GM12874 (cell line): Measurements from ENCODE around the gene DPP8.

ENCODE experiments used
- TF ChIP-seq, protein P1 (sequence below): IDR thresholded peaks from 2 replicates; pipeline ENCODE4 v1.5.1; 2011; ENCODE audit warnings: low read depth, mild to moderate bottlenecking, control low read depth, low read length, moderate library complexity; ENCODE audit not compliant: insufficient read depth

Gene DPP8

DNA sequence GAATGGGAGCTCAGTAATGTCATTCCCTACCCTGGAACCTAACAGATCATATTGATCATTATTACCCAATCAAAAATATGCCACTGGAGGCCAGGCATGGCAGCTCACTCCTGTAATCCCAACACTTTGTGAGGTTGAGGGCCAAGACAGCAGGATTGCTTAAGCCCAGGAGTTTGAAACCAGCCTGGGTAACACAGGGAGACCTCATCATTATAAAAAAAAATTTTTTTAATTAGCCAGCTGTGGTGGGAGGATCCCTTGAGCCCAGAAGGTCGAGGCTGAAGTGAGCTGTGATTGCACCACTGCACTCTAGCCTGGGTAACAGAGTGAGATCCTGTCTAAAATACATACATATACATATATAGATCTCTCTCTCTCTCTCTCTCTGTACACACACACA, 104.9 kb downstream of the DPP8 start:
- TF ChIP-seq, protein P1, sequence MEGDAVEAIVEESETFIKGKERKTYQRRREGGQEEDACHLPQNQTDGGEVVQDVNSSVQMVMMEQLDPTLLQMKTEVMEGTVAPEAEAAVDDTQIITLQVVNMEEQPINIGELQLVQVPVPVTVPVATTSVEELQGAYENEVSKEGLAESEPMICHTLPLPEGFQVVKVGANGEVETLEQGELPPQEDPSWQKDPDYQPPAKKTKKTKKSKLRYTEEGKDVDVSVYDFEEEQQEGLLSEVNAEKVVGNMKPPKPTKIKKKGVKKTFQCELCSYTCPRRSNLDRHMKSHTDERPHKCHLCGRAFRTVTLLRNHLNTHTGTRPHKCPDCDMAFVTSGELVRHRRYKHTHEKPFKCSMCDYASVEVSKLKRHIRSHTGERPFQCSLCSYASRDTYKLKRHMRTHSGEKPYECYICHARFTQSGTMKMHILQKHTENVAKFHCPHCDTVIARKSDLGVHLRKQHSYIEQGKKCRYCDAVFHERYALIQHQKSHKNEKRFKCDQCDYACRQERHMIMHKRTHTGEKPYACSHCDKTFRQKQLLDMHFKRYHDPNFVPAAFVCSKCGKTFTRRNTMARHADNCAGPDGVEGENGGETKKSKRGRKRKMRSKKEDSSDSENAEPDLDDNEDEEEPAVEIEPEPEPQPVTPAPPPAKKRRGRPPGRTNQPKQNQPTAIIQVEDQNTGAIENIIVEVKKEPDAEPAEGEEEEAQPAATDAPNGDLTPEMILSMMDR: no peak

DNA sequence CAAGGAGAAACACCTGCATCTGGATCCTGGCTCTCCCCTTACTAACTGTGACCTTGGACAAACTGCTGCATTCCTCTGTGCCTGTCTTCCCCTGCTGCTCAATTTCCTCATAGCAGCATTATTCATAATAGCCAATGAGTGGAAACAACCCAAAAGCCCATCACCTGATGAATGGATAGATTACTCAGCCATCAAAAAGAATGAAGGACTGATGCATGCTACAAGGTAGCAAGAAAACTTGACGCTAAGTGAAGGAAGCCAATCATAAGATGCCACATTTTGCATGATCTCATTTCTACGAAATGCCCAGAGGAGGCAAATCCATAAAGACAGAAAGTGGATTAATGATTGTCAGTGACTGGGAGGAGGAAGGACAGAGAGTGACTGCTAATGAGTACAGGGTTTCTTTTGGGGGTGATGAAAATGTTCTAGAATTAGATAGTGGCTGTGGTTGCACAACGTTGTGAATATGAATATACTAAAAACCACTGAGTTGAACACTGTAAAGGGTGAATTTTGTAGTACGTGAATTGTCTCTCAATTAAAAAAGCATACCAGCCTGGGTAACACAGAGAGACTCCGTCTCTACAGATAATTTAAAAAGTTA, 105.9 kb downstream of the DPP8 start:
- TF ChIP-seq, protein P1: no peak

DNA sequence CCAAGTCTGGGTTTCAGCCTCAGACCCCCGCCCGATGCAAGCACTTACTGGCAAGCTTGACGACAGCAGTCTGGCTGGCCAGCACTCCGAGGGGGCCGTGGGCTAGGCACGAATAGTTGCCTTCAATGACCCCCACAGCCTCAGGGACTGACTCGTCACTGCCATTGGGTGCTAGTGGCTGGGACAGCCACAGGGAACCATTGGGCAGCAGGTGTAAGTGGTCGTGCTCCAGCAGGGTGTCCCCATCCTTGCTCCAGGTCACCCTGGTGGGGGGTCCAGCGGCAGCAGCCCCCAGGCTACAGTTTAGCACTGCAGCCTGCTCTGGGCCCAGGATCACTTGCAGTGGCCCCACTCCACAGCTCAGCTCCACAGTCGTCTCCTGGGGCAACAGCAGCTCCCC, 106.5 kb downstream of the DPP8 start:
- TF ChIP-seq, protein P1: no peak

DNA sequence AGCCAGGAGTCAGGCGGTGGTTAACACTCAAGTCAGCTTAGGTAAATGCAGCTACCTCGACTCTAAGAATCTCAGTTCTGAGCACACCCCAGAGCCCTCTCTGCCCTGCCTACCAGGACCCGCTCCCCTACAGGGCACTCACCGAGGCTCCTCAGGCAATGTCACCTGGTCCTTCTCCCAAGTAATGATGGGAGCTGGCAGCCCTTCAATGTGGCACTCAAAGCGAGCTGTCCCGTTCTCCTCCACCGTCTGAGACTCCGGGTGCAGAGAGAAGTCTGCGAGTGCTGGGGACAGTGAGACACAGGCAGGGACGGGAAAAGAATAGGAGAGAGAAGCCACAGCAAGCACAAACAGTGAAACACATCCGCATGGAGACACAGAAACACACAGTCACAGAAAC, 107.5 kb downstream of the DPP8 start:
- TF ChIP-seq, protein P1: no peak

DNA sequence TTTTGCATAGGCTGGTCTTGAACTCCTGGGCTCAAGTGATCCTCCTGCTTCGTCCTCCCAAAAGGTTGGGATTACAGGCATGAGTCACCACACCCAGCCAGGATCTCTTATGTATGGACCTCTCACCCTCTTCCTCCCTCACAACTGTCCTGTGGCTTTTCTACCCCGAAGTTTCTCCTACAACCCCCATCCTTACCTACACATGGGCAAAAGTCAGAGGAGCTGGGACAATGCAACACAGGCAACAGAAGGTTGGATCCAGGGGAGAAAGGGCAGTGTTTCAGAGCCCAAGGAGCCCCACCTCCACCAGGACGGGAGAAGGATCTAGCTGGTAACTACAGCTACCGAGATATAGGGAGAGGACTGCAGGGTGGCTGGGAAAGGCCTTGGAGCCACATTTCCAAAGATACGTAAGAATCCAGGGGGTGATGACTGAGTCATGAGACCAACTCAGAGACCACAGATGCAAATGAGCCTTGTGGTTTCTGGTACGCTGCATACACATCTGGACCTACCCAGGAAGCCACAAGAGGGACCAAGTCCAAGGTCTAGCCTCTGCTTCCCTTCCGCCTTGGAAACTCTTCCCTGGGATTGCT, 108.4 kb downstream of the DPP8 start:
- TF ChIP-seq, protein P1: no peak

DNA sequence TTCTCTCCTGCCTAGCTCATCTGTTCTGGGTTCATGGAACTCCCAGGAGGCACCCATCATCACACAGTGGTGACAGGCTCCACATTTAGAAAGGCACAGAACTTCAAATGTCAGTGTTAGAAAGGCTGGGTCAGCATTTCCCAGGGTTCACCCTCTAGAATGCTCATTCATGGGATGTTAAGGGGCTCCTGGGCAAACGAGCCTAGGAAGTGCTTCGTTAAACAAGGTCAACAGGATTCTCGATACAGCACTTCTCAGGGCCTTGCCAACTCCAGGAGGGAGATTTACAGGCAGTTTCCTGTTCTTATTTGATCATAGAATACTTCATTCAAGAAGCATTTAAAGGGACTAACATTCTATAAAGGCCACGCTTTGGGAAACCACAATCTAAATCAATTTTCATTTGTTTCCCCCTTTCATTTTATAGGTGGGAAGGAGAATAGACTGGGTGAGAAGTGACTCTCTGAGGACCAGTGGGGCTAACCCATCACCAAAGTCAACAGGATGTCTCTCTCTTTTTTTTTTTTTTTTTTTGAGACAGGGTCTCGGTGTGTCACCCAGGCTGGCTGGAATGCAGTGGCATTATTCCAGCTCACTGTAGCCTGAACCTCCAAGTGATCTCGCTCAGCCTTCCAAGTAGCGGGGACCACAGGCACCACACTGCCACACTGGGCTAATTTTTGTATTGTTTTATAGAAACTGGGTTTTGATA, 109.0 kb downstream of the DPP8 start:
- TF ChIP-seq, protein P1: no peak

DNA sequence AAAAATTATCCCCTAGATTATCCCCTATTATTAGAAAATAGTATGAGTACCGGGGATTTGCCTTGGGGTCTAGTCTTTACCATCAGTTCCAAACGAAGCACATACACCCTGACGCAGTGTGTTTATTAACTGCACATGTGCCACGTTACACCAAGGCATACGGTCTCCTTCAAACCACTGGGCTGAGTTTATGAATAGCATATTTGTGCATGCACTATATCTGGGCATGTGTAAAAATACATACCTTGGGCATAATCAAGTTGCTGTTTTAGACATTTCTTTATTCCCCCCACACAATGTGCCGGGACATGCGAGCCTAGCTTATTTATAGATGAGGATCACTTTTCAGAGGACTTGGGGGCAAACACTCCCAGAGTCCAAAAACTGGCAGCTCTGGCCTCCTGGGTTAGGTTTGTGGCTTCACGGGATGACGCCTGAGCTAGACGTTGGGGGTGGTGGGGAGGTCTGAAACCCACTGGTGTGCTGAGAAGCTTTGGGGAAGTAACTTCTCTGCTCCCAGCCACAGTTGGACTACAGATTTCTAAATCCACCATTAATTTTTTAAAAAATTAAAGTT, 111.0 kb downstream of the DPP8 start:
- TF ChIP-seq, protein P1: no peak
